GM15510 (cell line): ENCODE data around the gene PLXNB2.

Source experiments
- POLR2A ChIP-seq: IDR thresholded peaks from 3 replicates; pipeline ENCODE4 v1.6.1; 2011; ENCODE audit warnings: borderline replicate concordance; ENCODE audit not compliant: insufficient read length; ENCODE audit errors: extremely low read depth

The PLXNB2 gene

DNA sequence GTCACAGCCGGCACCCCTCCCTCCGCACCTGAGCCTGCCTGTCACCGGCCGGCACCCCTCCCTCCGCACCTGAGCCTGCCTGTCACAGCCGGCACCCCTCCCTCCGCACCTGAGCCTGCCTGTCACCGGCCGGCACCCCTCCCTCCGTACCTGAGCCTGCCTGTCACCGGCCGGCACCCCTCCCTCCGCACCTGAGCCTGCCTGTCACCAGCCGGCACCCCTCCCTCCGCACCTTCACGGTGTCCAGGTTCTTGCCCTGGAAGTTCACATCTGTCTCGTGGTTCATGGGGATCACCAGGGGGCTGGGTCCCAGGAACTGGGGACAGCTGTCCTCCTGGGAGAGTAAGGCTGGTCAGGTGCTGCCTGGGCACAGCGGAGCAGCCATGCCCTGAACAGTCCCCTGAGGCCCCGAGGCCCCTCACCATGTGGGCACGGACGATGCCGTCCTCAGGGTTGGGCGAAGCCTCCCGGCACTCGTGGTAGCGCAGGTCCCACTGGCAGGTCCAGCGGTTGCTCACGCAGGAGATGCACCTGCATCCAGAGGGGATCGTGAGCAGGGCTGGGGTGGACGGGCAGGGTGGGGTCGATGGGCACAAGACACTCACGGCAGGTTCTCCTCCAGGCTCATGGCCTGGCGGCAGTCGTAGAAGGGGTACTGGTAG lies 21.7 kb downstream of the PLXNB2 start:
- no peak for TF ChIP-seq POLR2A

DNA sequence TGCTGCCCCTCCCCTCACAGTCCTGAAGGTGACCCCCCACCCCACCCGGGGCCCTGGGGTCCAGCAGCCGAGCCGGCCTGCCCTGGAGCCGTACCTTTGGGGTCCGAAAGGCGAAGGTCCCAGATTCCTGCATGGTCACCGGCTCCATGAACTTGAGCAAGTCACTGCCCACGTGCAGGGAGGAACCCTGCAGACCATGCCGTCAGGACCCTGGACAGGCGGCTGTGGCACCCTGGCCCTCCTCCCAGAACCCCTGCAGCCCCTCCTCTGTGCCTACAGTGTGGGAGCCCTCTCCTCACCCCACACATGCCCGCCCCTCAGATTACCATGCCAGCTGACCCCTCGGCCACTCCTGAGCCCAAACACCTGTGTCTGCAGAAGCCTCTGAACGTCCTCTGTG lies 23.0 kb downstream of the PLXNB2 start:
- TF ChIP-seq POLR2A: no peak

DNA sequence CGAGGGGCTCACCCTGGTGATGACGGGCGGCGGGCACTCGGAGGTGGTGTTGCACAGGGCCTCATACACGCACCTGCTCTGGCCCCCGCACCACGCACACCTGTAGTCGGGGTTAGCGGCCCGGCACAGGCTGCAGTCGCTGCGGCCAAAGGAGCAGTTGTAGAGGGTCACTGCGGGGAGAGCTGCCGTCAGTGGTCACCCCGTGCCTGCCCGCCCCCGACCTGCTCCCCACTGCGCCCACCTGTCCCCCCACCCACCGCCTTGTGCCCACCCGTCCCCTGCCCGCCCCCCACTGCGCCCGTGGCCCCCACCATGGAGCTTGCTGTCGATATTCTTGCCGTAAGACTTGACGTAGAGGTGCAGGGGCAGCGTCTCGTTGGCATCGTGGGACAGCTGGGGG lies 23.6 kb downstream of the PLXNB2 start:
- no peak for TF ChIP-seq POLR2A

DNA sequence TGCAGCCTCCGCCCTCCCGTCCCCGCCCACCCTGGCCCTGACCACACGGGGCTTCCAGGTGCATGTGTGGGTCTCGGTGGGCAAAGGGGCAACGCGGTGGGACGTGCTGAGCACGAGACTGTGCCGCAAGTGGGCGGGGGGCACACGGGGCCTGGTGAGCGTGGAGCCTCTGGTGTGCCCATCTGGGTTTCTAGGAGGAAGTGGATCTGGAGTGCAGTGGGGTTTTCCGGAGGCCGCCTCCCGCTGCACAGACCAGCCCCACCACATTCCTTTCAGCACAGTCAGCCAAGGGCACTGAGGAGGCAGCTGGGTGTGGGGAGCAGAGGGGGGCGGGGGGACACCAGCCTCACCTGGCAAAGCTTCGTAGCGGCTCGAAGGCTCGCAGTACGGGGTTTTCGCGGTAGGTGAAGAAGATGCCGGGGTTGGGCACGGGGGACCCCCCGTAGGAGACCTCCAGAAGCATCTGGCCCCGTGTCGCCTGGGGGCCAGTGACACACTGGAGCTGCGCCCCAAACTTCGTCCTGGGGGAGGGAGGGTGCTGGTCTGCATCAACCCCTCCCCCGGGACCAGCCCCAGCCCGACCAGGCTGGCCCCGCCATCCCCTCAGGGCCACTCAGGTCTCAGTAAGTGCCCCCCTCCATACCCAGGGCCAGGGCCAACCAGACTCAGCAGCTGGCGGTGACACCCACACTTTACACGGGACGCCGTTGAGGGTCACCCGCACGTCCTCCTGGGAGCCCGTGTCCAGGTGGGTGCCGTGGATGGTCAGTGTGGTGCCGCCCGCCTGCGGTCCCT lies 24.9 kb downstream of the PLXNB2 start:
- no peak for TF ChIP-seq POLR2A

DNA sequence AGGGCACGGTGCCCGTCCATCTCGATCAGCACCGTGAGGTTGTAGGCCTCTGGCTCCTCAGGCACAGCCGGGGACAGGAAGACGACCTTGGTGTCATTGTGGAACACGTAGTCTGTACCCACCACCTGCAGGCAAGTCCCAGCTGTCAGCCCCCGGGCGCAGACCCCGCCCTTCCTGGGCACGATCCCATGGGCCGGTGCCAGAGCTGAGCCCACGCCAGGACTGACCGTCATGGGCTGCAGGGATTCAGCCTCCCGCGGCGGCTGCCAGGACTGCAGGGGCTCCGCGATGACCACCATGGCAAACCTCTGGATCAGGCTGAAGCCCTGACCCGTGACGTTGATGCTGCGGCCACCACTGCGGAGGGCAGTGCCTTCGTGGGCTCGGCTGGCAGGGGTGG lies 25.5 kb downstream of the PLXNB2 start:
- no peak for TF ChIP-seq POLR2A

DNA sequence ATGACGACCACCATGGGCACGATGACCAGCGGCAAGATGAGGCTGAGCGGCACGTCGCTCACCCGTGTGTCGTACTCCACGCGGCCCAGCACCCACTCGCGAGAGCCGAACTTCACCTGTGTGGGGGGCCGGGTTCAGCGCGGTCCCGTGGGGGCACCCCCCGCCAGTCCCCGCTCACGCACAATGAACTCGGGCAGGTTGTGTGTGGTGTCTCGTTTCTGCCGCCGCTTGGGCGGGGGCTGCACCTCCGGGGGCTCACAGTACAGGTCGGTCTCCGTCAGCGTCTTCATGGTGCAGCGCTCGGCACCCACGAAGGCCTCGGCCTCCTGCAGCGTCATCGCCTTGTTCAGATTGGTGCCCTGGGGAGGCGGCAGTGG lies 26.1 kb downstream of the PLXNB2 start:
- no peak for TF ChIP-seq POLR2A

DNA sequence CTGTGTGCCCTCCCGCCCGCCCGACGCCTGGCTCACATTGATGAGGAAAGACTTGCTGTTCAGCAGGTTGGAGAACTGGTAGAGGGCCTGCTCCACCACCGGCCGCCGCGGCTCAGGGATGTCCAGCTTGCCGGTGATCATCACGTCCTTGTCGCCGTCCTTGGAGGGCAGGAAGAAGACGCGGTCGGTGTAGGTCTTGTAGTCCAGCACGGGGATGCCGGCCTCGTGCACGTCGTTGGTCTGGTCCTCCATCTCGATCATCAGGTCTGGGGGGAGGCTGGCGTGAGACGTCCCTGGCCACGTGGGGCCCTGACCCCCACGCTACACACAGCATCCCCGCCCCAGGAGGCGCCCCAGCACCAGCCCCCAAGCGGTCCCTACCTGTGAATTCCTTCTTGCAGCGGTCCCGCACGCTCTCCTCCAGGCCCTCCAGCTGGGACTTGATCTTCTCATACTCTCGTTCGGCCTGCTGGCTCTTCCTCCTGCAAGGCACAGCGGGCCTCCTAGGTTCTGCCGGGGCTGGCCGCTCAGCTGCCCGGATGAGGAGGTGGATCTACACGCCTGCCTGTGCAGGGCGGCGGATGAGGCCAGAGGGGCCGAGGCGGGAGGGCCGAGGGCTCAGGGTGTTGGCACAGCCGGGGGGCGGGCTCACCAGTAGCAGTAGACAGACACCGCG lies 26.6 kb downstream of the PLXNB2 start:
- no peak for TF ChIP-seq POLR2A

DNA sequence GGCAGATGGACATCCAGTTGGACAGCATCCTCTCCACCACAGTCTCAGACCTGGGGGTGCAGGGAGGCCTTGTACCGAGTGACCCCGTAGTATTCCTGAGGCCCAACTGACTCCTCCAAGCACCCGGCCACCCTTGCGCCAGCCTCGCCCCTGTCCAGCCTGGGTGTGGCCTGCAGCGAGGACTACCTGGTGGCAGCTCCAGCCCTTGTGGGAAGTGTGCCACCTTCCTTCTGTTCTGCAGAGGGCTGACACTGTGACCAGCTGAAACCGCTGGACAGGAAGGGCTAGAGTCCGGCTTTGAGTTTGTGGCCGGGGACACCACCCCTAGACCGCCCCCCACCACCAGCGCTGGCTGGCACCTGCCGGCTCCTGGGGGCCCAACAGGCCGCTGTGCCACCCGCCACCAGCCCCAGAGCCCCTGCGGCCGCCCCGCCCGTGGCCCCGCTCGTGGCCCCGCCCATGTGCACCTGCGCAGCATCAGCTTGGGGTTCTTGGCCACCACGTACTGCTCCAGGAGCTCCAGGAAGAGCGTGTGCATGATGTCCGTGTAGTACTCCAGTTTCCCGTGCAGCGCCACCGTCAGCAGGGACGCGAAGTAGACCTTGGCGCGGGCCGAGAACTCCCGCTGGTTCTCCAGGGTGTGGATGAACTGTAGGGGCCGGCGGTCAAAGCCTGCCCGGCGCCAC lies 27.3 kb downstream of the PLXNB2 start:
- no peak for TF ChIP-seq POLR2A

DNA sequence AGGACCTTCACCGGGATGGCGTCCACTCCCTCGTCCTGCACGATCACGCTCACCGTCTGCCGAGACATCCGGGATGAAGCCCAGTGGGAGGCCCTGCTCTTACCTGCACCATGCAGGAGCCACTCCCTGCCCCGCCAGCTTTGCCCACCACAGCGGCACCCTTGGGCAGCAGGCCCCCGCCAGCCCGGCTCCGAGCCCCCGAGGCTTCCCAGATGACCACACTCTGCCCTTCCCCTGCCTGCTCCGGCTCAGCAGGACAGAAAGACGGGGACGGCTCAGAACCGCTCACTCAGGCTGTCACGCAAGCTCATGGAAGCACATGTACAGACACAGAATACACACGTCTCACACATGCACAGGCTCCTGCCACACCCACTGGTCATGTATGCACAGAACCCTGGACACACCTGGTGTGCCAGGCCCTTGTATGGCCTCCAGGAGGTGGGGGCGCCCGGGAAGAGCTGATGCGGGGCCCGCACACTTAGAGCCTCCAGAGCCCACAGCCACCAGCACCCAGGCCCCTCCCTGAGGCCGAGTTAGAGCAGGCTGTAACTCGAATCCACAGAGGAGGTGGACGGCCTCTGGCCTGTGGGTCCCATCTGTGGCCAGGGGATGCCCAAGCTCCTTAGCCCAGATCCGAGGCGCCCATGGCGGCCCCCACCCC lies 28.4 kb downstream of the PLXNB2 start:
- TF ChIP-seq POLR2A: no peak

DNA sequence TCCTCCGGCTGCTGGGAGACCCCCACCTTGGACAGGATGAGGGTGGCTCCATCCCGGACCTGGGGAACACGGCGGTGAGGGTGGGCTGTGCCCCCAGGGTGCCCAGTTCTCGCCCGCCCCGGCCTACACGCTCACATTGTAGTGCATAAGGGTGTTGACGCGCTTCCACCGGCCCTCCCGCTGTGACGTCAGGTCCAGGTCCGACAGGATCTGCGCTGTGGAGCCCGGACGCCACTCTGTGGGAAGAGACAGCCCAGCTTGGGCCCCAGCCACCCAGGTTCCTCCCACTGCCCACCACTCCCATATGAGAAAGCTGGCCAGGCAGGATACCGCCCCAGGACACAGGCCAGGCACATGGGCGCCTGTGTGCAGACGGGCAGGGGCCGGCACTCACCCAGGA lies 29.0 kb downstream of the PLXNB2 start:
- TF ChIP-seq POLR2A: no peak

DNA sequence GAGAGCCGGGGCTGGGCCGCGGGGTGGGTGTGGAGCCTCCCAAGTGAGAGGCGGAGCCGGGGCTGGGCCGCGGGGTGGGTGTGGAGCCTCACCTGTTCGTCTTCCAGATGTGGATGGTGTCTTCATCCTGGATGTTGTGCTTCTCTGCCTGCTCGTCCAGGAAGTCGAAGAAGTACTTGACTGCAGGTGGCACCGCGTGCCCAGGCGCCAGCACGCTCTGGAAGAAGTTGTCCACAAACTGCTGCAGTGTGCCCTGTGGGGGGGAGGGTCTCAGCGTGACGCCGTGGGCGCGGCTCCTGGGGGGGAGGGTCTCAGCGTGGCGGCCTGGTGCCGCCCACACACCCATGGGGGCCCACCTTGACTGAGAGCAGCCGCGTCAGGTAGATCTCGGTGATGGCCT lies 29.7 kb downstream of the PLXNB2 start:
- no peak for TF ChIP-seq POLR2A

DNA sequence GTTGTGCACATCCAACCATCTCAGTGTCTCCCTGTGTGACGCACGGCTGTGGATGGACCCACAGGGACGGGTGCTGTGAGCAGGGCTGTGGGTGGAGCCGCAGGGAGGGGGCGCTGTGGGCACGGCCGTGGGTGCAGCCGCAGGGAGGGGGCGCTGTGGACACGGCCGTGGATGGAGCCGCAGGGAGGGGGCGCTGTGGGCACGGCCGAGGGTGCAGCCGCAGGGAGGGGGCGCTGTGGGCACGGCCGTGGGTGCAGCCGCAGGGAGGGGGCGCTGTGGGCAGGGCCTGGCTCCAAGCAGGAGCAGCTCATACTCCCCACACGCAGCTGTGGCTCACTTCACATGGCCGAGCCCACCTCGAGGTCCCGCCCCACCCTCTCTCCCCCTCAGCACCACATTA lies 31.3 kb downstream of the PLXNB2 start:
- TF ChIP-seq POLR2A: peak; percentile 23

DNA sequence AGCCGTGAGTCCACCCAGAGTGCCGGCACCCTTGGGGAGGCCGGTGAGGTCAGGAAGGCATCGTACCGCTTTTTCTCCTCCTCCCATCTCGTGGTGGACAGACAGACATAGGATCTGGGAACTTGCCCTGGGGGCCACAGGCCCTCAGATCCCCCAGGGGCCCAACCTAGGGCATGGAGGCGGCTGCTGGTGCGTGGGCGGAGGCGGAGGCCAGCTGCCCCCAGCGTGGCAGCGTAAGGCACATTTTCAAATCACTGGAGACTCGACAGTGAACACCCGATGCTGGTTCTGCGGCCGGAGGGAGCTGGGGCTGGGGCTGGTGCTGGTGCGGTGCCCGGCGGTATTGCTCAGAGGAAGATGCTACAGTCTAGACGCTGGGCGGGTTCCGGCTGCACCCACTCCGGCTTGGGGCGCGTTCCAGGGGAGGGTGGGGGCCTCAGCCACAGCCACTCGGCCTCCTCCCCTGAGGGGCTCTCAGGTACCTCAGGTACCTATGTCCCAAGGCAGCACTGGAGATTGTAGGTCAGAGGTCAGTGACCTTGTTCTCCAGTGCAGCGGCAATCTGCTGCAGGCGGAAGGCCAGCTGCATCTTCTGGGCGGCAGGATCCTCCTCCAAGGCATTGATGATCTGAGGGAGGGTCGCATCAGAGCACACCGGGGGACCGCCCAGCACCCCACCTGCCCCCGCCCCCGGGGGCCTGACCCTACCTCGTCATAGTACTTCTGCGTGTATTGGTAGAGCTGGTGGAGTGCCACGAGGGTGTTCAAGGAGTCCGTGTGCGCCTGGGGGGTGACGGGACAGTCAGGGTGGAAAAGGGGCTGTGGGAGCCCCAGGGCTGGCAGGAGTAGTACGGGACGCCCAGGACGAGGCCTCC lies 32.0 kb downstream of the PLXNB2 start:
- TF ChIP-seq POLR2A: no peak

DNA sequence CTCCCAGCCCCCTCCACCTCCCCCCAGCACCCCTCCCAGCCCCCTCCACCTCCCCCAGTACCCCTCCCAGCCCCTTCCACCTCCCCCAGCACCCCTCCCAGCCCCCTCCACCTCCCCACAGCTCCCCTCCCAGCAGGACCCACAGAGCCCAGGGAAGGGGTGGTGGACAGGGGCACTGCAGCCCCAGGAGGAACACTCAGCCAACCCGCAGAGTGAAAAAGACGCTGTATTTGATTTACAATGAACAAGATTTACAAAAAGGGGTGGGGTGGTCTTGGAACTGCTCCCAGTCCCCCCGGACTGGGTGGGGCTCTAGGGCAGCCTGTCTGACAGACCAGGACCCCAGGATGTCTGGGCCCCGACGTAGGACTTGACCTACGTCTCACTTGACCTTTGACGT lies 32.7 kb downstream of the PLXNB2 start:
- no peak for TF ChIP-seq POLR2A

DNA sequence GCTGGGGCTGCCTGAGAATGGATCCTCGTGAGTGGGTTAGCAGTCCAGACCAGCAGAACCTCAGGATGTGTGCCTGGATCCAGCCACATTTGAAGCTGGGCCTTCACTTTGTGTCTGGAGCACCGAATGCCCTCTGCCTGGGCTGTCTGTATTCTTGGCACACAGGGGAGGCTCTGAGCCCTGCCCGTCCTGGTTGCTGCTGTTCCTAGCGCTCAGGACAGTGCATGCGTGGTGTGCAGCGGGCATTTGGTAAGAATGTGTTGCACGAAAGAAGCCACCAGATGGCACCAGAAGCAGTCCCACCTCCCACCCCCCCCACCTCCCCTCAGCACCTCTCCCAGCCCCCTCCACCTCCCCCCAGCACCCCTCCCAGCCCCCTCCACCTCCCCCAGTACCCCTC lies 33.1 kb downstream of the PLXNB2 start:
- no peak for TF ChIP-seq POLR2A
